HG02798 (cell line): ENCODE measurements around the gene FRMD5.
A peak's percentile ranks its signal among the peaks of the same experiment; 100 is the strongest.

ENCODE experiments used
- ATAC-seq: cut with Tn5 transposase; IDR thresholded peaks from one replicate; pipeline ENCODE4 v1.9.1; 2021; ENCODE audit warnings: mild to moderate bottlenecking; ENCODE audit not compliant: unreplicated experiment, poor library complexity

FRMD5 gene

DNA sequence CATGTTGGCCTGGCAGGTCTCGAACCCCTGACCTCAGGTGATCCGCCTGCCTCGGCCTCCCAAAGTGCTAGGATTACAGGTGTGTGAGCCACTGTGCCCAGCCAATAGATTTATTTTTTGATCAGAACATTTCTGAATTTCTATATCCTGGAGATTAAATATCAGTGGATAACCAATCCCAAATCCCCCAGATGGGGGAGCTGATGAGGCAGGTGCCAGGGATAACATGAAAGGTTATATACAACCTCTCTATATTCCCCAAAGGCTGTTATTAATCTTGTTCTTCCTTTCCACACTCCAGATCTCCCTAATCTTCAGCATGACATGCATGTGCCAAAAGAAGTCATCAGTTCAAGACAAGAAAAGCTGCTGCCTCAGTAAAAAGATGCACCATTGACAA, 256.0 kb downstream of the FRMD5 start:
- no peak for ATAC-seq

DNA sequence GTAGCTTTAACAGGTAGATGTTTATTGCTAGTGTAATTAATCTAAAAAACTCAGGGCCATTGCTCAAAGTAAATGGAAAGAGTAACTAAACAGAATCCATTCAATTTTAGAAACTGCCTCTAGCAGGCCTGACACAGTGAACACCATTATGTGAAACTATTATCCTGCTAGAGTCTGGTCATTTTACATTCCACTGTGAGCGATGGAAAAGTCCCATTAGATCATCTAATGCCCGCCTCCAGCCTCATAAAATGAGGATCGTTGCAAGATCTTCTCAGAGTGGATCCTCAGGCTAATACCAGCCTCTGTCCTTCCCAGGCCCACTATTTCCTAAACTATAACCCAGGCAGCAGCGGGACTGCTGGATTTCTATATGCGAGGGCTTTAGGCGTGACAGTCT, 260.6 kb downstream of the FRMD5 start:
- no peak for ATAC-seq

DNA sequence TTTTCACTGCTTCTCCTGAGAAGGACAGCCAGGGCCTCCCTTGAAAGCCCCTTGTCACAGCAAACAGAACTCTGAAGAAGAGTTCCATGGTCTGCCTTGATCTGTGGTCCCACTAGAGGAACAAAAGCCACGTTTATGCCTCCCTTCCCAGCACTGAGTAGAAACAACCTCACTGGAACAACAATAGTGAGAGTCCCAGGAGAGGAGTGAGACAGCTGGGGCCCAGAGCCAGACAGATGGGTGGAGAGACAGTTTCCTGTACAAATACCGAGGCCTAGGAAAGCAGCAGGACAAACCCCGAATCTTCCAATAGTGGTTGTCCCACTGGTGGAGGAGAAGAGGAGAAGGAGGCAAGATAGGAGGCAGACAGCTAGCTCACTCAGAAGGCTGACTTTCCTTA, 262.2 kb downstream of the FRMD5 start:
- ATAC-seq, result no peak

DNA sequence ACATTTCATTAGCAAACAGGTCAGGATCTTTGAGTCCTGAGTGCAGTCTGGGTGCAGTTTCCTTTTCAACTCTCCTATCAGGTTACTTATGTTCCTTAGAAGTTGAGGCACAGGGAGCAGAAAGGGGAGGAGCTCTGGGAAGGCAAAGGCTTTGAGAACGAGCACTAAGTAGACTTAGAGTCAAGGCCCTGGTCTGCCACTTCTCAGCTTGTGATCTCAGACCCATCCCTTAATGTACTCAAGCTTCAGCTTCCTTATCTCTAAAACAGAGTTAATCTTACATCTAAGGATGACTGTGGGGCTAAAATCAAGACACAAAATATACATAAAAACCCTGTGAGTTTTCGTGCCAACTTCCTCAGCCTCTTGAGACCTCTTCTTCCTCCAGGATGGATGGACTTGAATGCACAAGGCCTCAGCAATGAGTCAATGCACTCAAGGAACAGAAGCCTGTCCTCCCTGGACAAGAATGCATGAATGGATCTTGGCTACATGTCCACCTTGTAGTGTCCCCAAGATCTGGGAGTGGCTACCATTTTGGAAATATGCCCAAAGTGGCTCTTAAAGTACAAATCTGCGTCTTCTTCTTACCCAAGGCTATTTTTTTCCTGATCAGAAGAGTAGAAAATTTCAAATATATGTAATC, 263.2 kb downstream of the FRMD5 start:
- no peak for ATAC-seq

DNA sequence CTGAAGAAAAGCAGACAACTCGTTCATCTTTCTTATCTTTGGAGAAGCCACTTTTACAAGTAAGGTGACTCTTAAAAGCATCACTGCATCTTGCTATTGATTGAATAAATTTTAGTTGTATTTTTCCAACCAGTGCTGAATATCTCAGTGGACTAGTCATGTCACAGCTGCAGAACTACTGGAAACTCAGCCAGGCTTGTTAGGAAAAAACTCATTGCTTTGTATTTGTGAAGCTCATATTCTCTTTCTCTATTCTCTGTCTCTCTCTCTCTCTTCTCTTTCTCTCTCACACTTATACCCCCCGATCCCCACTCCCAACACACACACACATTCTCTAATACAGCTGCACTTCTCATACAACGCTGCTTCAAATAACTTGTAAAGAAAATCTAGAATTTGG, 264.0 kb downstream of the FRMD5 start:
- ATAC-seq, result no peak

DNA sequence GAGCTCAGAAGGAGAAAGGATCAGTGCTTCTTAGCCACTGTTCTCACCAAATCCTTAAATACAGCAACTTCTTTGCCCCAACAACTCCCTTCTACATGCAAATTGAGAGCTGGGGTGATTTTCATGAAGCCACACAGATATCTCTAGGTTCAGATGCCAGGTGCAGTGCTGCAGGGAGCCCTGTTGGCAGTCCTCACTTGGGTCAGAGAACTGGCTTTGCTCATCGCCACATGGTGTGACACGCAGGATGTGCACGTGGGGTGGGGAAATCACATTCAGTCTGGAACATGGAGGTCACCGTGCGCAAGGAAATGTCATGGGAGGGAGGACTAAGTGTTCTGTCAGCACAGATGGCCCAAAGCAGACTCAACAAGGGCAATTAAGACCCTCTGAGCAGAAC, 264.5 kb downstream of the FRMD5 start:
- ATAC-seq, result peak; percentile 70

DNA sequence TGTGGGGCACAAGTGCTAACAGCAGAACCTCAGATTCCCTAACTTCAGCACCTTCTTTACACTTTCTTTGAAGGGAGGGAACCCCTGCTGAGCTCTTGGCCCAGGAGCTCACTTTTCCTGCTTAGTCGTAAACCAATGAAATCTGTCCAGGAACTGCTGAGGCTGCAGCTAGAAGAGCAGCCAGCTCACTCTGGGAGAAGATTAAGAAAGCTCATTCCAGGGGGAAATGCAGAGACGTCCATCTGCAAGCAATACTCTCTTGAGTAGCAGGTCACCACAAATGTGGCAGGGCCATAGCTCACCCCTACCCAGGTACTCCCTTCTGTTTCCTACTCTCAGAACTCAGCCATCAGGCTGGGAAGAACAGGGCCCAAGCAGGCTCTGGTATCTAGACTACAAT, 265.0 kb downstream of the FRMD5 start:
- peak; percentile 25 for ATAC-seq

DNA sequence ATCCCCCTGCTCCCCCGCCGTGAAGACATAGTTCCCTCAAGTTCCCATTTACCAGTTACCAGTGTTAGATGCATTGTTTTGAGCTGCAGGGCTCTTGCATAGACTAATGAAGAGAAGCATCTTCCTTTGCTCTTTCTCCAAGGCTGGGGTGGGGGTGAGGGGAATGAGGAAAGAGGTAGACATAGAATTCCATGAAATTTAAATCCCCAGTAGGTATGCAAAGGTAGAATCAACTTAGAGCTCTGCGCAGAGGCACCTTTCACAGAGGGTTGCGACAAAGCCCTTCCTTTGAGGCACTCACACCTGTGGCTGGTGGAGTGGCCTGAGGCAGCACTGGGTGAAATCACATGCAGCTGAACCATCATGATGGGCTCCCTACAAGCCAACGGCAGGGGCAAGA, 266.9 kb downstream of the FRMD5 start:
- ATAC-seq, result no peak

DNA sequence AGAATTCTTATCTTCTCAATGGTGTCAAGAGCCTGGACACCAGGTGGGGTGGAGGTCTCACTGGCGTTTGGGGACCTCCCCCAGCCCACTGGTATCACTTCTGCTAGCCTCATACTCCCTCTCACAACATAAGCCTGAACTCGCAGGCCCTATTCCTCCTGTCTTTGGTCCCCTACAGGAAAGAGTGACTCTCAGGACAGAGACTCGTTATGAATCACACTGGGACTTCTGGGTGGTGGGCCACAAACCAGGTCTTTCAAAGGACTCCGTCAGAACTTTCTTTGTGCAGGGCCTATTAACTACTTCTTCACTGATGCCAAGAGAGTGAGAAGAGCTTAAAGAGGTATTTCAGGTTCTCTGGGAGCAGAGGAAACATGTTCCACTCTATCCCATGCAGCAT, 267.9 kb downstream of the FRMD5 start:
- no peak for ATAC-seq

DNA sequence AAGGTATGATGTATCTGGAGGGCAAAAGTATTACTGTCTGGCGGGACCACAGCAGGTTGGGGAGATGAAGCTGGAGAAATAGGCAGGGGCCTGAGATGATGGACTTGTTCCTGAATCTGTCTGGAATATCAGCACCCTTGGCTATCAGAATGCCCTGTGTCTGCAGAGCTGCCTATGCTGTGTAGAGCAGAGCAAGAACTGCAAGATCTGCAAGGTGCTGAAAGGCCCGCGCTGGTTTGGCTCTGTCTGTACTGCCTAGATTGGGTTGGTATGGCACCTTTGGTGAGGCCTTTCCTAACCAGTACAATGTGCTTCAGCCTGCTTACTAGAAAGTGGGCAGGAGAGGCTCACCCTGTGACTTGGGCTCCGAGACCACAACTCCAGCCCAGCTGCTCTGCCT, 271.5 kb downstream of the FRMD5 start:
- no peak for ATAC-seq

DNA sequence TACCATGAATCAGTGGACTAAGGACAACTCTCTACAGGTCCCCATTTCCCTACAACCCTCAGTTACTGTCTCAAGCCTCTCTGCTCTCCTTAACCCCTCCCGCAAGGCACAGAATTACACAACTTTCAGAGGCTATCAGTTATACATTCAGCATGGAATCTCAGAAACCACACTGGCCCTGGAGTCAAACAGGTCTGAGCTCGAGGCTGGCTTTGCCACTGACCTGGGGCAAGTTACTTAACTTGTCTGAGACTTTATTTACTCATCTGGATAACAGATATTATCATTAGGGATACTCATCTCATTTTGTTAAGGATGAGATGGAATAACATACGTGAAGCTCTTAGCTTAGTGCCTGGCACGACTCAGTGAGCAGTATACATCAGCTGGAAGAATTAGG, 273.1 kb downstream of the FRMD5 start:
- ATAC-seq, result no peak

DNA sequence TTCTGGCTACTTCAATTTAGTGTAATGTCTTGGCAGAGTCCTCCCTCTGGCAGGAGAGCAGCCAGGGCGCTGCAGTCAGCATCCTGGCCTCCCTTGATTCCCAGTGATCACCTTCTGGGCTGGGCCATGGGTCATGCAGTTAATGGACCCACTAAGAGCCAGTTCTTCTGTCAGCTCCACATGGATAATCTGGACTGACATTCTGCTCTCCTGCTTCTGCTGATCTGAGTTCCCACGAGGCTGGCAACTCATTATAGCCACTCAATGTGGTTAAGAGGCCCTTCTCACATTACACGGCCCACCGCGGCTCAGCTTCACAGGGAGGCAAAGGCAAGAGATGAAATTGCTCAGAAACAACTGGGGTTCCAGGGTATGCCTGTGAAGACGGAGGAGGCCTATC, 274.3 kb downstream of the FRMD5 start:
- no peak for ATAC-seq

DNA sequence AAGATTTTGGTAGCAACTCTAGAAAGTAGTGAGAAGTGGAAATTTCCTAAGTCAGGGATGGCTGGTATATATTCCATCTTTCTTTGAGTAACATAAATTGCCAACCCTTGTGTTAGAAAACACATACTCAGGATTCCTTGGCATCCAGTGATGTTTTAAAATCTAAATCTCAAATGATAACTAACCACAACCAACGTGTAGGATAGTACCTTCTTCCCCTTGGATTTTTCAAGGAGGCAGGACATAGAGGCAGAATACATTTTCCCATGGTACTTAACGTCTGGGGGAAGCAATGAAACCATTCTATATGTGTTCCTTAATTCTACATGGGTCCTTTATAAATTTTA, 274.8 kb downstream of the FRMD5 start:
- ATAC-seq, result no peak

DNA sequence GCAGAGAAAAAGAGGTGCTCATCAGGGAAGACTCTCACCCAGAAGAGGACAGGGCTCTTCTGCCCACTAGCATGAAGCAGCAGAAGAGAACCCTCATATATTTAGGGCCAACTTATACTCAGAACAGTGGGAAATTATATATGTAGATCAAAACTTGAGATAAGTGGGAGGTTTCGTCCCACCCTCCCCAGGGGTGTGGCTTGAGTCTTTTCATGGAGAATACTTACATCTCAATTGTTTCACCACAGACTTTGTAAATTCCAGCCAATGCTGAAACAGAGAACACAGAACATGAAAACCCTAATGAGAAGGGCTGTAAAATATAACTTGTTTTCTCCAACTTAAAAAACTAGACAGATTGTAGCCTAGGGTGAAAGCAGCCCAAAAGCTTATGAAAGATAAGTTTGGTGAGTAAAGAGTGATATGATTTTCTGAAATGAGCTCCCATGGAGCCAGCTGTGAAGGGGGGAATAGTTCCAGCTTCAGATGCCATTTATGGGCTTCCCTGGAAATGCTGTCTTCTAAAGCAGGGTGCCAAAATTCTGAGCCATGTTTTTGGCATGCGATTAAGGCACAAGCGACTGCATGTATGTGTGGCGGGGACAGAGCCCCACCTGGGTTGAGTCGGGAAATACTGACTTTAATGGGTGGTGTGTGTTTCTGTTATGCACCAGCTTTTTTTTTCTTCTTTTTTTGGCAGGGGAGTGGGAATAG, 275.4 kb downstream of the FRMD5 start:
- no peak for ATAC-seq

DNA sequence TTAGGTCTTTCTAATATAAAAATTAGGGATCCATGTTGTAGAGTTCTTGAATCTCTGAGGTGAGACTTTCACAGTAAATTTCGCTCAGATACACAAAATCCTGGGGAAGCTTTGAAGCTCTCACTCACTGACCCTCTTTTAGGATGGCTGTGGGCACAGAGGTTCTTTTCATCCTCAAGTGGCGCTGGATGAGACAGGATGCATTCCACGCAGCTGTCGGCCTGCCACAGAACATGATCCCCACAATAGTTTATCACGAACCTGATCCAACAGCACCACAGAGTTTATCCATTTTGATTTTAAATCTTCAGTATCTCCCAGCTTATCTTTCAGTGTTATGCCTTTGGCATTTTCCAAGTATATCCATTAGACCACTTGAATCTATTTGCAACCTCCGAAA, 276.4 kb downstream of the FRMD5 start:
- no peak for ATAC-seq

DNA sequence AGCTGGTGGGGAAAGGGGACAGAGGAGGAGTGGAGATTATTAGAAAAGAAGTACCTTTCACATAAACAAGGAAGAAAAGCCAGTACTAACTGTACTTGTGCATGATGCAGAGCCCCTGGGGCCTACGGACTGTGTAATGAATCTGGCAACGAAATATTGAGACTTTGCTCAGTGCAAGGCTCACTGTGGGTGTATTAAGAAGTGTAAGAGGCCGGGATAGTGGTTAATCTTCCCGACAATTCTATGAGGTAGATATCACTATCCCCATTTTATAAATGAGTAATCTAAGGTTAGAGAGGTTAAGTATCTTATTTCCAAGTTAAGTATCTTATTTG, 278.8 kb downstream of the FRMD5 start:
- no peak for ATAC-seq

DNA sequence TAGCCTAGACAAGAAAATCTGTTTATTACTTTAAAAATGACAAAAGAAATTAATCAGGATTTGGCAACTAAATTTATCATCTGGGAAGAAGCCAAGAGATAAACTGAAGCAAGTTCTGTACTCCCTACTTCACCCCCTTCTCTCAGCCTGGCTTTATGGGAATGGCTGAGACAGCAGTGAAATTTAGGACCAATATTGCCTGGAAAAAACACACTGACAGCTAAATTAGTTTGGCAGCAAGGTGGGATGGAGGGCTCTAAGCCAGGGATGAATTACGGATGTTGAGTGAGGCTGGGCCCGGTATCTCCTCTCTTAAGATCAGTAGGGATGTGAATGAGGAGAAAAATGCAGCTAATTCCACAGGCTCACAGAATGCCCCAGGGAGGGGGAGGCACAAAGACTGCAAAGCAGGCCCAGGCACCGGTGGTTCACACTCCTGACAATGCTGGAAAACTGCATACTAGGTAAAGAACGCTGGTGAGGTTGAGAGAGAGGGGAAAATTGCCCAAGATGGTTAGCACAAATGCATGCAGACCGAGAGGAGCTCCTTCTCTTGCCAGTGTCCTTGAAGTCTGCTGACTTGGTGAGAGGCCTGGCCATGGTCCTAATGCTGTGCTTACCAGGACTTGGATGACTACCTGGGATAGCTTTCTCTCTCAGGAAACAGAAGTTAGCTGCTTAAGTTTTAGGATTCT, 279.3 kb downstream of the FRMD5 start:
- ATAC-seq, result no peak

DNA sequence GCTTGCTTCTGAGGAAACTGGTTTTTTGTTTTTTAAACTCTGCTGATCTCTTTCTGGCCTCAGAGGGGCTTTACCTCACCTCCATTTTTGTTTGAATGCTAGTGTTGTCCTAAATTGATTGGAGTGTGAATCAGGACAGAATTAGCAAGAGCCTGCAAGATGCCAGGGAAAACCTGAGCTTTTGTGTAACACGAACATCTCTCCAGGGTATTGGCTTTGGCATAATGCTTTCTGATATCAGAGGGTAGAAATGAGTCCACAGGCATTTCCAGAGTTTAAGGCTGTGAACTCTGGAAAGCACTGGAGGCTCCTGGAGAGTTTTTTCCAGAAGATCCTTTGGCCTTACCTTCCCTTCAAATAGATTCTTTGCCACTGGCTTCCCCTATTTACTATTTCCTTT, 281.1 kb downstream of the FRMD5 start:
- ATAC-seq, result no peak

DNA sequence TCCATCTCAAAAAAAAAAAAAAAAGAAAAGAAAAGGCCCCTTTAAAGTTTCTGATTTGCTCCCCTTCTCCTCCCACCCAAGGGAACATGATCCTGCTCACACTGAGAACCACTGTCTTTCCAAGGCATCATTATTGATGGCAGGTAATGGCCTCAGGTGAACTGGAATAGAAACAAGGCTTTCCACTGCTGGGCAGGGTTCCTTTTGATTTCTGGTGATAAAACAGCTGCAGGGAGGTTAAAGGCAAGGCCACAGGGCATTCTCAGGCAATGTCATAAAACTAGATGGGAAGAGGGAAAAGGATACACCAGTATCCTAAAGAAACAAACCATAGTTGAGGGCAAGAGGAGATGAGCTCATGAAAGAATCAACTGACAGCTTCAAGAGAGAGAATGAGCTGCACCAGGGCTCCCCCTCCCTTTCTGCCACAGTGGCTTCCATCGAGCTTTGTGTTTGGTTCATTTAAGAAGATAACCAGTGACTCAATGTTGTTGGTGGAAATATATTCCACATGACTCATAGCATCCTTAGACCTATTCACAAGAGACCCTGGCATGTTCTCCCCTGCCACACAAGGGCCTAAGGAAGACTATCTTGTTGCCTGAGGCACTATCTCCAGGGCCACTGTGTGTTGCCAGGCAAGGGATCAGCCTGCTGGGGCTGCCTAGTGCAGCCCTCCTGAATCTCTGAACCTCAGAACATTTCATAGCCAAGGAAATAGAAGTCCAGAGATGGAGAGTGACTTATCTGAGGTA, 281.9 kb downstream of the FRMD5 start:
- no peak for ATAC-seq

DNA sequence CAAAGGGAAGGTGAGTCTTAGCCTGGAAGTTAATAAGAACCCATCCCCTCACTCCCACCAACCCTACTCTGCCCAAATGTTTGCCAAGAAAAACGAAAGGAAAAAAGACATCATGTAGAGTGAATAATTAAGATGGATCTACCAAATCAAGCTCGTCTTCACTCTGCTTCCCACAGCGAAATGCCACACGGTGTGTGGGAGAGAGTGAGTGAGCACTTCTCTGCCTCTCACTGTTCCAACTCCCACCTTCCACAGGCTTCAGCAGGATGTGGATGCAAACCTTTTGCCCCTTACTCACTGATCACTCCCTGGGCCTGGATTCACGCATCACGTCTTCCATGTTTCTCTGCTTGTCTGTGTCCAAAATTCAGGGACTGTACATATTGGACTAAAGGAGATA, 282.9 kb downstream of the FRMD5 start:
- no peak for ATAC-seq

DNA sequence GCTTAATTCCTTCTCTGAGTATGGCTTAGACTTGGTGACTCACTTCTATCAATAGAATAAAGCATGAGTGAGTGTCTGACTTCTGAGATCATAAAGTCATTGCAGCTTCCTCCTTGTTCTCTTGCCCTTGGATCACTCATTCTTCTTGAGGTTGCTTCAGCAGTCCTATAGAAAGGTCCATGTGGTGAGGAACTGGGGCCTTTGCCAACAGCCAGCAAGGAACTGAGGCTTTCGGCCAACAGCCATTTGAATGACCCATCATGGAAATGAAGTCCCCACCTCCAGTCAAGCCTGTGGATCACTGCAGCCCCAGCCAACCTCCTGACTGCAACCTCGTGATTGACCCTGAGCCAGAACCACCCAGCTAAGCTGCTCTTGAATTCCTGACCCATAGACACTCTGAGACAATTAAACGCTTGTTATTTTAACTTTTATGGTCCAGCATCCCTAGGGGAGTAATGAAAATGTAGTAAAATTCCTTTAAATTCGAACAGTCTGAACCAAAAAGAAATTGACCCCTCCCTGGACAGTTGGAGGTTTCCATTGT, 283.8 kb downstream of the FRMD5 start:
- no peak for ATAC-seq
